T47D (cell line): ENCODE results near the gene NUFIP2.
A peak's percentile ranks its signal among the peaks of the same experiment; 100 is the strongest.
"Not testable (repeated sequence)": the region's sequence is repeated elsewhere in the genome, so short reads cannot be mapped to it uniquely, and the experiment has no call there.

ENCODE experiments used
- DNase-seq, 2 experiments: peaks; one replicate each; pipeline versions ENCODE4 v3.0.0 to v3.0.0-alpha.2; 2011 to 2012; ENCODE audit warnings: low read depth in 1 of 2, low spot score in 1 of 2
- JUND ChIP-seq: IDR thresholded peaks from 2 replicates; pipeline ENCODE4 v1.6.1; 2012; ENCODE audit warnings: low read depth
- in situ Hi-C: cut with HindIII; loops from 2 replicates; pipeline ENCODE4 v1.10.0; 2016; ENCODE audit warnings: low sequenced_read_pairs, low pct_unique_long_range_greater_than_20kb

The NUFIP2 gene, protein sequence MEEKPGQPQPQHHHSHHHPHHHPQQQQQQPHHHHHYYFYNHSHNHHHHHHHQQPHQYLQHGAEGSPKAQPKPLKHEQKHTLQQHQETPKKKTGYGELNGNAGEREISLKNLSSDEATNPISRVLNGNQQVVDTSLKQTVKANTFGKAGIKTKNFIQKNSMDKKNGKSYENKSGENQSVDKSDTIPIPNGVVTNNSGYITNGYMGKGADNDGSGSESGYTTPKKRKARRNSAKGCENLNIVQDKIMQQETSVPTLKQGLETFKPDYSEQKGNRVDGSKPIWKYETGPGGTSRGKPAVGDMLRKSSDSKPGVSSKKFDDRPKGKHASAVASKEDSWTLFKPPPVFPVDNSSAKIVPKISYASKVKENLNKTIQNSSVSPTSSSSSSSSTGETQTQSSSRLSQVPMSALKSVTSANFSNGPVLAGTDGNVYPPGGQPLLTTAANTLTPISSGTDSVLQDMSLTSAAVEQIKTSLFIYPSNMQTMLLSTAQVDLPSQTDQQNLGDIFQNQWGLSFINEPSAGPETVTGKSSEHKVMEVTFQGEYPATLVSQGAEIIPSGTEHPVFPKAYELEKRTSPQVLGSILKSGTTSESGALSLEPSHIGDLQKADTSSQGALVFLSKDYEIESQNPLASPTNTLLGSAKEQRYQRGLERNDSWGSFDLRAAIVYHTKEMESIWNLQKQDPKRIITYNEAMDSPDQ

GRCh38 chr17:29293890-29294579, at the start of gene NUFIP2:
Gene NUFIP2 (minus strand): TSS chr17:29294148. CDS start chr17:29294059, 89 bp downstream.
- peak; percentile 99 for DNase-seq
- in situ Hi-C loops = no loop called here
- TF ChIP-seq JUND = no peak

GRCh38 chr17:29342158-29342765, 48.3 kb upstream of the NUFIP2 start:
- in situ Hi-C loops = no loop called here
- DNase-seq = no peak

GRCh38 chr17:29341726-29342125, 47.8 kb upstream of the NUFIP2 start:
- DNase-seq = no peak
- no peak for TF ChIP-seq JUND
- in situ Hi-C loops = no loop called here

More at GRCh38 chr17:29342158-29342765, 48.3 kb upstream of the NUFIP2 start:
- no peak for TF ChIP-seq JUND

DNA sequence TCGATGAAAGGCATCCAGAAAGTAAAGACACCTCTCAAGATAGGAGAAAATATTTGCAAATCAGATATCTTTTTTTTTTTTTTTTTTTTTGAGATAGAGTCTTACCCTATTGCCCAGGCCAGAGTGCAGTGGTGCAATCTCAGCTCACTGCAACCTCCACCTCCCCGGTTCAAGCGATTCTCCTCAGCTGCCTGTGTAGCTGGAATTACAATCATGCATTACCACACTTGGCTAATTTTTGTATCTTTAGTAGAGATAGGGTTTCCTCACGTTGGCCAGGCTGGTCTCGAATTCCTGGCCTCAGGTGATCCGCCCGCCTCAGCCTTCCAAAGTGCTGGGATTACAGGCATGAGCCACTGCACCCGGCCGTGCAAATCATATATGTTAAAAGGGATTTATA, 45.1 kb upstream of the NUFIP2 start:
- DNase-seq, in situ Hi-C loops: not testable (repeated sequence)

GRCh38 chr17:29331708-29332085, 37.7 kb upstream of the NUFIP2 start:
- no peak for TF ChIP-seq JUND
- DNase-seq = no peak
- in situ Hi-C loops = no loop called here

DNA sequence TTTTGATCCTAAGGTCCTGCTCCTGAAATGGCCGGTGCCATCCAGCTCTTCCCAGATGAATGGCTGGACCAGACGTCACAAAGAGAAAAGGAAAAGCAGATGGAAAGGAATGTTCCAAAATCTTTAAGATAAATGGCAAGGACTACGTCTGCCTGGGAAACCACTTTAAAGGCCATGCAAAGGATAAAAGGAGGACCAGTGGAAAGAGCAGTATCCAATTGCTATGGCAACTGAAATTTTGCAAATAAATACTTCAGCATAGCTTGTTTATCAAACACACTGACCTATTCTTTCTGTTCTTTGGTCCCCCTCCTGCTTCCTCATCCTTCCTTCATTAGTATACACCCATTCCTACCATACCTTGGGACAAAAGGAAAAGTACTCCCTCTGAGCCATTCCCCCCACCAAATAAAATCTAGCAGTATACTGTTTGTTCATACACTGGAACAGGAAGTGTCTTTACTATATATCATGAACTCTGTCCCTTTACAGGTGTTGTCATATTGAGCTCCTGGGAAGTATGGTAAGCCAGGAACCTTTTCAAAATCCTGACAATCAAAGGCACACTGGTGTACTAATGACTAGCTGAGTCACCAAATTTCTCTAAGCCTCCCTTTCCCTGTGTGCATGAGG, 37.2 kb upstream of the NUFIP2 start:
- TF ChIP-seq JUND = no peak
- in situ Hi-C loops = no loop called here
- DNase-seq = no peak

GRCh38 chr17:29327412-29327811, 33.5 kb upstream of the NUFIP2 start:
- TF ChIP-seq JUND = no peak
- in situ Hi-C loops = no loop called here
- DNase-seq = no peak

DNA sequence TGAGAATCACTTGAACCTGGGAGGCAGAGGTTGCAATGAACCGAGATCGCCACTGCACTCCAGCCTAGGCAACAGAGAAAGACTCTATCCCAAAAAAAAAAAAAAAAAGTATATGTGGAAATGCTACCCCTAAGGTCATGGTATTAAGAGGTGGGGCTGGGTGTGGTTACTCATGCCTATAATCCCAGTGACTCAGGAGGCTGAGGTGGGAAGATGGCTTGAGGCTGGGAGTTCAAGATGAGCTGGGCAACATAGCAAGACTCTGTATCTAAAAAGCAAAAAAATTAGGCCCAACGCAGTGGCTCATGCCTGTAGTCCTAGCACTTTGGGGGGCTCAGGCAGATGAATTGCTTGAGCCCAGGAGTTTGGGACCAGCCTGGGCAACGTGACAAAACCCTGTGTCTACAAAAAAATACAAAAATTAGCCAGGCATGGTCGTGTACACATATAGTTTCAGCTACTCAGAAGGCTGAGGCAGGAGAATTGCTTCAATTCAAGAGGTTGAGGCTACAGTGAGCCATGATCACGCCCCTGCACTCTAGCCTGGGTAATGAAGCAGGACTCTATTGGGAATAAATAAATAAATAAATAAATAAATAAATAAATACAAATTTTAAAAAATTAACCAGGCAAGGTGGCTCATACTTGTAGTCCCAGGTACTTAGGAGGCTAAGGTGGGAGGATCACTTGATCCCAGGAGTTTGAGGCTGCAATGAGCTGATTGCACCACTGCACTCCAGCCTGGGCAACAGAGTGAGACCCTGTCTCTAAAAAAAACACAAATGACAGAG, 32.3 kb upstream of the NUFIP2 start:
- in situ Hi-C loops = no loop called here
- no peak for DNase-seq
- TF ChIP-seq JUND = no peak

GRCh38 chr17:29322363-29322762, 28.4 kb upstream of the NUFIP2 start:
- in situ Hi-C loops = no loop called here
- TF ChIP-seq JUND = no peak
- no peak for DNase-seq

DNA sequence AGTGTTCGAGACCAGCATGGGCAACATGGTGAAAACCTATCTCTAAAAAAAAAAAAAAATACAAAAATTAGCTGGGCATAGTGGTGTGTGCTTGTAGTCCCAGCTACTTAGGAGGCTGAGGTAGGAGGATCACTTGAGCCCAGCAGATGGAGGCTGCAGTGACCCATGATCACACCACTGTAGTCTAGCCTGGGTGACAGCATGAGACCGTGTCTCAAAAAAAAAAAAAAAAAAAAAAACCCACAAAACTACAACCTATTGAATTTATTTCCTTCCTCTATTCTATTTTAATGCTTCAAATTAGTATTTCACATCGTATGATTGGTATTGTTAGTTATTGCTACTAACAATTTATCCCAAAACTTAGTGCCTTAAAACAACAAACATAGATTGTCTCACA, 9.4 kb upstream of the NUFIP2 start:
- in situ Hi-C loops = no loop called here
- DNase-seq = no peak
- TF ChIP-seq JUND = no peak

DNA sequence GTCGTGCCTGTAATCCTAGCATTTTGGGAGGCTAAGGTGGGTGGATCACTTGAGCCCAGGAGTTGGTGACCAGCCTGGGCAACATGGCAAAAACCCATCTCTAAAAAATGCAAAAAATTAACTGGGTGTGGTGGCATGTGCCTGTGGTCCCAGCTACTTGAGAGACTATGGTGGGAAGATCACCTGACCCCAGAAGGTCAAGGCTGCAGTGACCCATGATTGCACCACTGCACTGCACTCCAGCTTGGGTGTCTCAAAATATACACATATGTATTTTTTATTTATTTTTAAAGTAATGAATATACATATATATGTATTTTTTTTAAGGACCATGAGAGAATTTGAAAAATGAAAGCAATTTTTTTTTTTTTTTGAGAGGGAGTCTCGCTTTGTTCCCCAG, 5.1 kb upstream of the NUFIP2 start:
- no peak for TF ChIP-seq JUND
- DNase-seq = no peak
- in situ Hi-C loops = no loop called here

DNA sequence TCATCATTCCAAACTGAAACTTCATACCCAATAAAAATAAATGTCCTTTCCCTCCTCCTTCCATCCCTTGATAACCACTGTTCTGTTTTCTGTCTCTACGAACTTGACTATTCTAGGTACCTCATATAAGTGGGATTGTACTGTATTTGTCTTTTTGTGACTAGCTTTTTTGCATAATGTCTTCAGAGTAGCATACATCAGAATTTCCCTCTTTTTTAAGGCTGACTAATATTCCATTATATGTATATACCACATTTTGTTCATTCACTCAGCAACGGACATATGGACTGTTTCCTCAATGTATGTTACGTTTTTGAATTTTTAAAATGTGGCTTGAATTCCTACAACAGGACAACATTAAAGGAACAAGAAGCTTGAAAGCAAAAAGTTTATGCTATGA, 1.5 kb upstream of the NUFIP2 start:
- in situ Hi-C loops = no loop called here
- TF ChIP-seq JUND = no peak
- no peak for DNase-seq
